ENCODE data around the gene STAT3. TPM values are rescaled to one million over a fixed set of nuclear protein-coding genes. Genes with fewer than 3 reads are reported as not detected.

The STAT3 gene
- total RNA-seq, 1 experiment from 2014 or later = 61.0 TPM

- DNase-seq (ENCODE audit: low read depth, low spot score) (no peak), ATAC-seq (peak; percentile 6; the same call in 1 of the 2 replicates)
- Histone ChIP-seq H3K36me3 (ENCODE audit: control insufficient read depth in 1 of 2, insufficient read depth in 2 of 2, low read length in 2 of 2) (peaks cover 4 to 17% of the 10 kb centered on the region in 2 experiments; a peak in 2 of 4 replicates), H3K9ac (ENCODE audit: low read length) (no peak overlapping the region), H2AFZ (ENCODE audit: low read depth, low read length, poor library complexity, severe bottlenecking) (no peak overlapping the region), H3K9me3 (ENCODE audit: control insufficient read depth in 1 of 2, insufficient read depth in 1 of 2, low read depth in 1 of 2, low read length in 2 of 2) (no peaks in the 10 kb centered on the region), H3K27me3 (ENCODE audit: insufficient read depth, low read length) (no peaks in the 10 kb centered on the region), H3K4me3 (replicated peaks in 1 of 2; ENCODE audit: low read depth in 1 of 2, low read length in 2 of 2) (no peak overlapping the region), H3K4me2 (ENCODE audit: low read length) (peak overlapping the region; percentile 15; the same call in 1 of the 2 replicates), H4K20me1 (ENCODE audit: insufficient read depth) (no peaks in the 10 kb centered on the region), H3K9me2 (ENCODE audit: insufficient read depth) (no peaks in the 10 kb centered on the region), H3K79me2 (ENCODE audit: insufficient read depth, low read length) (peaks cover 27% of the 10 kb centered on the region; the same call in 1 of the 2 replicates), H3K27ac (ENCODE audit: low read depth, low read length) (no peak overlapping the region), H3K4me1 (ENCODE audit: control insufficient read depth in 1 of 2, insufficient read depth in 2 of 2, low read length in 2 of 2) (peaks cover 10 to 40% of the 10 kb centered on the region in 2 experiments)
- RAD21 ChIA-PET (ENCODE audit: low non-redundant PET in 1 of 2, low total read pairs in 2 of 2, uncharacterized antibody in 2 of 2, unreplicated experiment in 2 of 2) = no interaction called here
- POLR2A ChIA-PET = interaction anchor here (0.6 to 1.0 kb wide), 2 partner anchors 13 to 36 kb away, joined by 3 read pairs; partner anchors contain the start of gene STAT3
- TF ChIP-seq EZH2phosphoT487 (IDR thresholded peaks at IDR 0.05; ENCODE audit: borderline replicate concordance) (no peak), ZBTB33 (IDR thresholded peaks at IDR 0.05; ENCODE audit: extremely low read depth, insufficient replicate concordance, low read length) (no peak), ELF1 (IDR thresholded peaks at IDR 0.05; ENCODE audit: borderline replicate concordance, low read depth) (no peak), CBX3 (IDR thresholded peaks at IDR 0.05; ENCODE audit: low read depth) (no peak), CEBPB (IDR thresholded peaks at IDR 0.05; ENCODE audit: low read depth) (no peak), SP1 (IDR thresholded peaks at IDR 0.05; ENCODE audit: low read depth) (no peak), JUND (IDR thresholded peaks at IDR 0.05) (no peak), ZFX (IDR thresholded peaks at IDR 0.05) (no peak), YY1 (IDR thresholded peaks at IDR 0.05; ENCODE audit: extremely low read depth, insufficient replicate concordance, low read depth, low read length) (no peak), SRF (IDR thresholded peaks at IDR 0.05; ENCODE audit: low read depth) (no peak), ZNF274 (IDR thresholded peaks at IDR 0.05; ENCODE audit: low read depth, low read length) (no peak), SIN3A (IDR thresholded peaks at IDR 0.05; ENCODE audit: low read depth) (no peak)
- TF ChIP-seq, protein P1, sequence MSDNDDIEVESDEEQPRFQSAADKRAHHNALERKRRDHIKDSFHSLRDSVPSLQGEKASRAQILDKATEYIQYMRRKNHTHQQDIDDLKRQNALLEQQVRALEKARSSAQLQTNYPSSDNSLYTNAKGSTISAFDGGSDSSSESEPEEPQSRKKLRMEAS (IDR thresholded peaks at IDR 0.05) = no peak
- intact Hi-C loops (cut with micrococcal nuclease) = no loop called here
- BruUV-seq (replicated peaks) = no TSS peak
- CTCF ChIA-PET = interaction anchor here (1.4 kb wide), 1 partner anchor 180 kb away, joined by 6 read pairs; no protein-coding TSS in a partner anchor
These were observed 13.9 kb upstream of the STAT3 start for GRCh38 chr17:42402117-42402516.
